ENCODE measurements around the gene INVS. TPM values are rescaled to one million over a fixed set of nuclear protein-coding genes. Genes with fewer than 3 reads are reported as not detected.
A peak's percentile ranks its signal among the peaks of the same experiment; 100 is the strongest.

INVS gene
- total RNA-seq, 3 donors from 2014 or later (not counting 1 experiment from before 2014, with no cell fraction given): 24.5 to 30.6 (median 27.4) TPM

- no peak overlapping the region for H3K27ac Mint-ChIP-seq
- no peak for DNase-seq
- no peaks in the 10 kb centered on the region for H3K27me3 Mint-ChIP-seq (ENCODE audit: low read depth in 2 of 2)
- Histone ChIP-seq H3K9me3 (ENCODE audit: control insufficient read depth, insufficient read depth, low read length) (peaks cover 3% of the 10 kb centered on the region), H3K27me3 (ENCODE audit: control insufficient read depth, insufficient read depth, low read length) (no peaks in the 10 kb centered on the region), H3K4me3 (ENCODE audit: low read length) (no peak overlapping the region), H3K4me1 (ENCODE audit: control insufficient read depth, insufficient read depth, low read length) (no peaks in the 10 kb centered on the region), H3K36me3 (ENCODE audit: control insufficient read depth, insufficient read depth, low read length) (no peaks in the 10 kb centered on the region), H3K27ac (ENCODE audit: low read length) (no peak overlapping the region)
- peaks cover 0 to 4% of the 10 kb centered on the region in 2 donors for H3K9me3 Mint-ChIP-seq
- ATAC-seq: no peak
- peaks cover 0 to 5% of the 10 kb centered on the region in 2 donors for H3K4me1 Mint-ChIP-seq
- H3K4me3 Mint-ChIP-seq: no peak overlapping the region
- H3K36me3 Mint-ChIP-seq: peaks cover 18% of the 10 kb centered on the region
- no peak for TF ChIP-seq CTCF (IDR thresholded peaks at IDR 0.05)
- intact Hi-C loops (cut with micrococcal nuclease): no loop called here
Observed at GRCh38 chr9:100170085-100170484, 71.0 kb downstream of the INVS start.

- H3K27me3 Mint-ChIP-seq (ENCODE audit: low read depth in 2 of 2): no peaks in the 10 kb centered on the region
- Histone ChIP-seq H3K9me3 (ENCODE audit: control insufficient read depth, insufficient read depth, low read length) (peaks cover 3% of the 10 kb centered on the region), H3K27ac (ENCODE audit: low read length) (no peak overlapping the region), H3K4me3 (ENCODE audit: low read length) (no peak overlapping the region), H3K27me3 (ENCODE audit: control insufficient read depth, insufficient read depth, low read length) (no peaks in the 10 kb centered on the region), H3K4me1 (ENCODE audit: control insufficient read depth, insufficient read depth, low read length) (no peaks in the 10 kb centered on the region), H3K36me3 (ENCODE audit: control insufficient read depth, insufficient read depth, low read length) (no peaks in the 10 kb centered on the region)
- H3K4me1 Mint-ChIP-seq: peaks cover 0 to 5% of the 10 kb centered on the region in 2 donors
- H3K9me3 Mint-ChIP-seq: peaks cover 0 to 4% of the 10 kb centered on the region in 2 donors
- DNase-seq: no peak
- intact Hi-C loops (cut with micrococcal nuclease): no loop called here
- H3K27ac Mint-ChIP-seq: no peak overlapping the region
- no peak for TF ChIP-seq CTCF (IDR thresholded peaks at IDR 0.05)
- no peak for ATAC-seq
- no peak overlapping the region for H3K4me3 Mint-ChIP-seq
- peaks cover 18% of the 10 kb centered on the region for H3K36me3 Mint-ChIP-seq
Observed at GRCh38 chr9:100170556-100170955, 71.5 kb downstream of the INVS start.

GRCh38 chr9:100186356-100186755 lies 87.3 kb downstream of the INVS start:
- Histone ChIP-seq H3K27me3 (ENCODE audit: control insufficient read depth, insufficient read depth, low read length) (no peaks in the 10 kb centered on the region), H3K36me3 (ENCODE audit: control insufficient read depth, insufficient read depth, low read length) (no peaks in the 10 kb centered on the region), H3K4me1 (ENCODE audit: control insufficient read depth, insufficient read depth, low read length) (no peaks in the 10 kb centered on the region), H3K9me3 (ENCODE audit: control insufficient read depth, insufficient read depth, low read length) (peaks cover 11% of the 10 kb centered on the region), H3K27ac (ENCODE audit: low read length) (no peak overlapping the region), H3K4me3 (ENCODE audit: low read length) (no peak overlapping the region)
- DNase-seq: no peak
- no peaks in the 10 kb centered on the region for H3K27me3 Mint-ChIP-seq (ENCODE audit: low read depth in 2 of 2)
- no peak for TF ChIP-seq CTCF (IDR thresholded peaks at IDR 0.05)
- H3K36me3 Mint-ChIP-seq: peaks cover 25% of the 10 kb centered on the region
- H3K4me1 Mint-ChIP-seq: peaks cover 12 to 20% of the 10 kb centered on the region in 2 donors
- no peak overlapping the region for H3K4me3 Mint-ChIP-seq
- peak overlapping the region in 1 of 2 donors; percentile 56 for H3K27ac Mint-ChIP-seq
- H3K9me3 Mint-ChIP-seq: peaks cover 11 to 16% of the 10 kb centered on the region in 2 donors
- 87% methylated on average over 1 of the region's 1 CpG for WGBS (ENCODE audit: insufficient coverage)
- intact Hi-C loops (cut with micrococcal nuclease): no loop called here
- no peak for ATAC-seq

- ATAC-seq (no peak), DNase-seq (no peak)
- Histone ChIP-seq H3K4me3 (ENCODE audit: low read length) (no peak overlapping the region), H3K27ac (ENCODE audit: low read length) (no peak overlapping the region), H3K36me3 (ENCODE audit: control insufficient read depth, insufficient read depth, low read length) (peaks cover 2% of the 10 kb centered on the region), H3K27me3 (ENCODE audit: control insufficient read depth, insufficient read depth, low read length) (no peaks in the 10 kb centered on the region), H3K4me1 (ENCODE audit: control insufficient read depth, insufficient read depth, low read length) (no peaks in the 10 kb centered on the region), H3K9me3 (ENCODE audit: control insufficient read depth, insufficient read depth, low read length) (peaks cover 14% of the 10 kb centered on the region)
- intact Hi-C loops (cut with micrococcal nuclease): no loop called here
- Mint-ChIP-seq H3K9me3 (peaks cover 11 to 24% of the 10 kb centered on the region in 2 donors), H3K36me3 (peaks cover 33% of the 10 kb centered on the region), H3K4me1 (peaks cover 12 to 20% of the 10 kb centered on the region in 2 donors), H3K4me3 (no peak overlapping the region), H3K27ac (no peak overlapping the region), H3K27me3 (ENCODE audit: low read depth in 2 of 2) (no peaks in the 10 kb centered on the region)
- WGBS (ENCODE audit: insufficient coverage): 100% methylated on average over 1 of the region's 2 CpGs
- no peak for TF ChIP-seq CTCF (IDR thresholded peaks at IDR 0.05)
Observed at GRCh38 chr9:100190339-100190738, 91.3 kb downstream of the INVS start.

Data from natural killer cell (primary cell).